ENCODE data around the gene SERAC1.

DNA sequence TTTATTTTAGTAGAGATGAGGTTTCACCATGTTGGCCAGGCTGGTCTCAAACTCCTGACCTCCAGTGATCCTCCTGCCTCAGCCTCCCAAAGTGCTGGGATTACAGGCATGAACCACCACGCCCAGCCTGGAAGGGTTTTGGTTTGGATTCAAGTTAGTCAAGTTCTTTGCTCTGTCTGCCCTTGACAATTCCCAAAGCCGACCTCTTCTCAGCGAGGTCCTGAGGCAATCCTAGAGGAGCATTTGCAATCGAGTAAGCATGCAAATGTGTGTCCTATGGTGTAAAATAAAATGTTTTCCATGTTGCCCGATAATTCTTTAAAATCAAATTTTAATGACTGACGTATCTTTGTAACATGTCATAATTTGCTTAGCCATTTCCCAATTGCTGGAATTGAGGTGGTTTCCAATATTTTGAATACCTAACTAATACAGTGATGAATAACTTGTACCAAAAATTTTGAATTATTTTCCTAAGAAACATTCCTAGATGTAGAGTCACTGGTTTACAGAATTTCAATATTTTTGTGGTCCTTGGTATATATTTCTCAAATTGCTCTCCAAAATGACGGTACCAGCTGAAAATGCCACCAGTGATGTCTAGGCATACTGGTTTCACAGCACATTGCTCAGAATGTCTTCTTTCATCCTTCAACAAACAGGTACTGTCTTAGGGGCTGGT, 38.8 kb upstream of the SERAC1 start:
- TF ChIP-seq POLR2AphosphoS5 (IDR thresholded peaks at IDR 0.05; ENCODE audit: low read depth, low read length) (no peak), TAF1 (IDR thresholded peaks at IDR 0.05; ENCODE audit: borderline replicate concordance, insufficient read depth, low read length) (no peak), SIN3A (IDR thresholded peaks at IDR 0.05; ENCODE audit: borderline replicate concordance, insufficient read depth, low read length) (no peak)
- TF ChIP-seq, protein P1, sequence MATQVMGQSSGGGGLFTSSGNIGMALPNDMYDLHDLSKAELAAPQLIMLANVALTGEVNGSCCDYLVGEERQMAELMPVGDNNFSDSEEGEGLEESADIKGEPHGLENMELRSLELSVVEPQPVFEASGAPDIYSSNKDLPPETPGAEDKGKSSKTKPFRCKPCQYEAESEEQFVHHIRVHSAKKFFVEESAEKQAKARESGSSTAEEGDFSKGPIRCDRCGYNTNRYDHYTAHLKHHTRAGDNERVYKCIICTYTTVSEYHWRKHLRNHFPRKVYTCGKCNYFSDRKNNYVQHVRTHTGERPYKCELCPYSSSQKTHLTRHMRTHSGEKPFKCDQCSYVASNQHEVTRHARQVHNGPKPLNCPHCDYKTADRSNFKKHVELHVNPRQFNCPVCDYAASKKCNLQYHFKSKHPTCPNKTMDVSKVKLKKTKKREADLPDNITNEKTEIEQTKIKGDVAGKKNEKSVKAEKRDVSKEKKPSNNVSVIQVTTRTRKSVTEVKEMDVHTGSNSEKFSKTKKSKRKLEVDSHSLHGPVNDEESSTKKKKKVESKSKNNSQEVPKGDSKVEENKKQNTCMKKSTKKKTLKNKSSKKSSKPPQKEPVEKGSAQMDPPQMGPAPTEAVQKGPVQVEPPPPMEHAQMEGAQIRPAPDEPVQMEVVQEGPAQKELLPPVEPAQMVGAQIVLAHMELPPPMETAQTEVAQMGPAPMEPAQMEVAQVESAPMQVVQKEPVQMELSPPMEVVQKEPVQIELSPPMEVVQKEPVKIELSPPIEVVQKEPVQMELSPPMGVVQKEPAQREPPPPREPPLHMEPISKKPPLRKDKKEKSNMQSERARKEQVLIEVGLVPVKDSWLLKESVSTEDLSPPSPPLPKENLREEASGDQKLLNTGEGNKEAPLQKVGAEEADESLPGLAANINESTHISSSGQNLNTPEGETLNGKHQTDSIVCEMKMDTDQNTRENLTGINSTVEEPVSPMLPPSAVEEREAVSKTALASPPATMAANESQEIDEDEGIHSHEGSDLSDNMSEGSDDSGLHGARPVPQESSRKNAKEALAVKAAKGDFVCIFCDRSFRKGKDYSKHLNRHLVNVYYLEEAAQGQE (IDR thresholded peaks at IDR 0.05; ENCODE audit: insufficient read depth in 1 of 2, low read depth in 2 of 2, low read length in 2 of 2) = no peak

Measured in PFSK-1 (cell line).